ENCODE results near the gene LPCAT1. TPM values are rescaled to one million over a fixed set of nuclear protein-coding genes. Genes with fewer than 3 reads are reported as not detected.
"Not testable (repeated sequence)": the region's sequence is repeated elsewhere in the genome, so short reads cannot be mapped to it uniquely, and the experiment has no call there.

Gene LPCAT1
- polyA plus RNA-seq, 1 donor, result 30.6 TPM

DNA sequence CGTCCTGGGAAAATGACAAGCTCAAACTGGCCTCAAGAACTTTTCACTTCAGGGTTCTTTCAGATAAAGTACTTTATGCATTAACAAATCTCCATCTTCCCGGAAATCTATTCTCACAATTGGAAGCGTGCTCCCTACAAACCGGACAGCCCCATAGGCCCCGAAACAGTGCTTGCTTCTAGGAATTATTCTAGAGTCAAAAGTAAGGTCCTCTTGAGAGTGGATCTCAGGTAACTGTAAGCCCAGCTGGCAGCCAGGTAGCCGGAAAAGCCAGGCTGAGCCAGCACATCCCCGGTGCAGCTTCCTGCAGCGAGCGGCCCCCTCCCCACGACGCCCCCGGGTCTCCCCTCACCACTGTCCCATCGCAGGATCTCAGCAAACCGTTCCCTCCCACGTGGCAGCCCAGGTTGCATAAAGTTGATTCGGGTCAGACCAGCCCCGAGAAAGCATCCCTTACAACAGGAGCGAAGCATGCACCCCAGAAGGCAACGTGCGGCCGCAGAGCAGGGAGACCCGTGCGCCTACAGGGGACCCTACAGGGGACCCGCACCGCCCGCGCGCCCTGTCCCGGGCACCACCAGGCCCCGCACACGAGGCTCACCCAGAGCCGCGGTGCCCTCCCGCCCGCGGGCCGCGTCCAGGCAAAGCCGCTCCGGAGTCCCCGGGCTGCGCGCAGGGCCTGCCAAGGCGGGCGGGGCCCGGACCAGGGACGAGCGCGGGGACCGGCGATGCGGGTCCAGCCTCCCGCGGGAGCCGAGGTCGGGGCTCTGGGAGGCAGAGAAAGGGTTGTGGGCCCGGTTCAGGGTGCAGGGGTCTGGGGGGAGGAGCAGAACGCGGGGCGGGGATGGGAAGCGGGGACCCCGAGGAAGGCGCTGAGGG, 920 bp downstream of the LPCAT1 start:
- no peak for DNase-seq

DNA sequence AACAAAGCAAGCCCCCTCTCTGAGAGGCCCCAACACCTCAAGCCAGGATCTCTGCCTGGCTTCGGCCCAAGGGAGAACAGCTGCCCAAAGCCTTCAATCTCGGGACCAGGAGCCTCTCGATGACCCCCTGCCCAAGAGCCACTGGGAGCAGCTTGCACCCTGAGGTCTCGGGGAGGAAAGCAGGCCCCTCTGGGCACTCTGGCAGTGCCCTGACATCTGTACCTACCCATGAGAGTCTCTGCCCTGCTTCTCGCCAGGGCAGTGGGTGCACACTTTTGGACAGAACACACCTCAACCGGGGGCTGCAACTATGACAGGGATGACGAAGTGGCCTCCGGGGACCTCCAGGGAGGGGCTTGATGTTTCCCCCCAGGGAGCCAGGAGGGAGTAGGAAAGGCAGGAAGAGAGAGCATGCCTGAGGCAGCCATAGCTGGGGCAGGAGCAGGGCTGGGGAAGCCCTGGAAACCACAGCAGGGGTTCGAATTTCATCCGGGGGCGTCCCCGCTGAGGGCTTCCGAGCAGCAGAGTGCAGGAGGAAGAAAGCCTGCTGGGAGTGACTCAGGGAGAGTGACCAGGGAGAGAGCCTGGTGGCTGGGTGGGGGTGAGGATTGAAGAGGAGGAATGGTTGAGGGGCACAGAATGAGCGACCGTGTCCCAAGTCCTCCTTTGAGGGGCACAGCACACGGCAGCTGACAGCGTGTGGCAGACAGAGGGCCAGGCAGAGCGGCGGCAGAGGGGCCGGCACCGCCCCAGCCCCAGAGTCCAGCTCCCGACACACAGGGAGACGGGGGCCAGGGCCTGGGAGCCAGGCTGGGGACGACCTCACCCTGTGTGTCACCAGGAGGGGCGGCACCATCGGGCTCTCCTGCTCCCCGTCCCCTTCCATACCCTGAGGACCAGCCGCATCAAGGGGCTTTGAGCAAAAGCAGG, 1.8 kb downstream of the LPCAT1 start:
- DNase-seq, result no peak

DNA sequence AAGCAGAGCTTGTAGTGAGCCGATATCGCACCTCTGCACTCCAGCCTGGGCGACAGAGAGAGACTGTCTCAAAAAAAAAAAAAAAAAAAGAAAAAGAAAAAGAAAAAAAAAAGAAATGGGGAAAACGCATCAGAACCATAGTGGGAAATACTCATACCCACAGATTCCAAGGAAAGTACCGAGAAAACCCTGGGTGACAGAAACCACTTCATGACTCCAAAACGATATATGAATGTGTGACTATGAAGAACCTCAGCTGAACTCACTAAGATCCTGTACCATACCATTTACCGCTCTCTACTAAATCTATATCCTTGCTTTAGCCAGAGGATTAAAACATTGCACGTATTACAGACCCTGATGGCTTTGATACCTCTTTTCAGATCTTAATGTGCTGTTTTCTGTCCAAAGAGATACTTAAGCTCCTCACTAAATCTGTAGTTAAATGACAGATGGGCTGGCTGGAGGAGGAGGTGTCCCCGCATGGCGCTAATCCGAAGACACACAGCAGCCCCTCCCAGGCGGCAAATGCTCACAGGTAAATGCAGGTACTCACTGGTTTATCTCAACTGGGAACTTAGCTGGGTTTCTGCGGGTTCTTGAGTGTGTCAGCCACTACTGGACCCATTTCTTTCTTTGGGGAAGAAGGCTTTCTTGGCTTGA, 2.8 kb downstream of the LPCAT1 start:
- no peak for DNase-seq

DNA sequence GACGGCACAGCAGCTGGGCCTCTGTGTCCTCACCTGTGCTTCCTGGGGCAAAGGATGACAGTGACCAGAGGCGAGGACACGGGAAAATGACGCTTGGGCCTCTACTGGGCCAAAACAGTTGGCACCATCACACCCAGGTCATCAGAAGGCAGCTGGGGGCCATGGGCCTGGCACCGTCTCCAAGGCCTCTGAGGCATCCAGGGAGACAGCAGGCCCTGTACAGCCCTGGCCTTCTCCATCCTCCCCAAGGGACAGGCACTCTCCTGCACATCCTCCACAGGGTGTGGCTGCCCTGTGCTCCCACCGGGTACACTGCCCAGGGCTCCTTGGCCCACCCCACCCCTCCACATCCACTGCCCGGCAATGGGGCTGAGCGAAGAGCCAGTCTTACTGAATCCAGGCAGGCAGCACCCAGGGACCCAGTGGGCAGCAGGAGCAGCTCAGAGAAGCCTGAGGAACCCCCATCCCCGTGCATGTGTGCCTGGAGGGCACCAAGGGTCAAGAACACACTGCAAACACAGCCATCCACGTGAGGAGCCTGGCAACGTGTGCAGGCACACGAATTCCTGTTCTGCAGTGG, 4.0 kb downstream of the LPCAT1 start:
- DNase-seq, result no peak

DNA sequence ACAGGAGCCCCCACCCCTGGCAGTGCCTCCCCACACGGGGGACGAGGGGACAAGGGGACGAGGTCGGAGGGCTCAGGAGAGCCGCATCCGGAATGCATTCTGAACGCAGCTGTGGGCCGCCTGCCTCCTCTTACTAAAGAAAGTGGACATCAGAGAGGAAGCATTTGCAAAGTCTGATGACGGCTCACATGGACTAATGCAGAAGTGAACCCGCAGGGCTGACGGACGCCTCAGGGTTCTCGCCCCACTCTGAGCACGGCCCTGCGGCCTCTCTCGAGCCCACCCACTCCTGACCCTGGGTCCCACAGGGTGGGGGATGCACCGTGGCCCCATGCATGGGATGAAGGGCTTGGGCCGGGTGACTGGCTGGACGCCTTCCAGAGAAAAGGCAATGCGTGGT, 5.9 kb downstream of the LPCAT1 start:
- DNase-seq, result no peak

DNA sequence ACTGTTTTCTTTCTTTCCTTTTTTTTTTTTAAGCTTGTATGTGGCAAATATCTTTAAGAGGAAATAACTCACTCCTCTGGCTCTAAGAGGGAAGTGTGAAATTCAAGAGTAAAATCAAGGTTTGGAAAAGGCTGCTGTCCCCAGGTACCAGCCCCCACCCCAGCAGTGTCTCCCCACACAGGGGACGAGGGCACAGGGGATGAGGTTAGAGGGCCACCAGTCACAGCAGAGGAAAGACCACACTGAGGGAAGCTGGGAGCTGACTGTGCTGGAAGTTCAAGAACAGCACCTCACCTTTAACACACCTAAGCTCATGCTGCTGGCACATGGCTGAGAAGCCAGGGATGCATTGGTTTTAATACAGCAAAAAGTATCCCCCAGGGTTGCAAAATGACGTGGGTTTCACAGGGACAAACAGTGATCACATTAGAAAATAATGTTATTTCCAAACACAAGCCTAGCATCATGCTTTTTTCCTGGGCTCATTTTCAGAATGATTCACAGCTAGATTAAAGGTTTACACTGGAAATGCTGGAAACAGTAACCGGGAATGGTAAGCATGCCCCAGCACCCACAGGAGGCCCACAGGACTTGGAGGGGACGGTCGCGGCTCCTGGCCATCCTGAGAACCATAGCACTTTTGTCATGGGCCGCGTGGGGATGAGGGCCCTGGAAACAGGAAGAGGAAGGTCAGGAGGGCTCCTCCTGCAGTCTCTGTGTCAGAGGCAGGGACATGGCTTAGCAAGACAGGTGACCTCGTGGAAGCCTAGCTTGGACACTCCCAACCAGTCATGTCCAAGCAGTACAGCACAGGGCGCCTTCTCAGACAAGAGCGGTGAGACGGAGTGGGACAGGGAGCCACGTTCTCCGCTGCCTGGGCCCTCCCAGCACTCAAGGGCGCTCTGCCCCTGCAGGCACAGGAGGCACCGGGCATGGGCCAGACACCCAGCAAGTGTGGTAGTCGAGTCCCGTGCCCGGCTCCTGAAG, 6.9 kb downstream of the LPCAT1 start:
- DNase-seq, result no peak

DNA sequence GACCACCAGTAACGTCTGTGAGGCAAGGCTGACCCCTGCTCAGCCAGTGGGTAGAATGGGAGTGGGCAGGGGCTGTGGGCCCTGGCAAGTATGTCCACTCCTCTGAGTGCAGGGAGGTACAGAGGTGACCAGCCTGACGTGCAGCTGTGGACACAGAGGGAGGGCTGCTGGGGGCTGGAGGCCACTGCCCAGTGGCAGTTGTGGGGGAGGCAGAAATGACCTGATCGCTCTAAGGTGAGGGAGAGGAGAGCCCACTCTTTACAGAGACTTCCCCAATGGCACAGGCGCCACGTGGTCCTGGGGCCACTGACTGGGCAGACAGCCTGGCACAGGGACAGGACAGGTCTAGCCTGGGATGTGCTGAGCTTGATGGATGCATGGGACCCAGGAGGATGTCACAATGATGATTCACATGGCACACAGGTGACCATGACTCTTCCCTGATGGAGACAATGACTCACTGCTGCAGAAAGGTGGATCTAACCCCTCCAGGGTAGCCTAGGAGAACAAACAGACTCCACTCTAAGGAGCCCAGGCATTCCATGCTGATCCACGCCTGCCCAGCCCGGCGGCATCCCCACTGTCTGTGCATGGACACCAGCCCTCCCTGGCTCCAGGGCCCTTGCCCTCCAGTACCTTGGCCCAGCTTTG, 7.7 kb downstream of the LPCAT1 start:
- DNase-seq, result no peak

DNA sequence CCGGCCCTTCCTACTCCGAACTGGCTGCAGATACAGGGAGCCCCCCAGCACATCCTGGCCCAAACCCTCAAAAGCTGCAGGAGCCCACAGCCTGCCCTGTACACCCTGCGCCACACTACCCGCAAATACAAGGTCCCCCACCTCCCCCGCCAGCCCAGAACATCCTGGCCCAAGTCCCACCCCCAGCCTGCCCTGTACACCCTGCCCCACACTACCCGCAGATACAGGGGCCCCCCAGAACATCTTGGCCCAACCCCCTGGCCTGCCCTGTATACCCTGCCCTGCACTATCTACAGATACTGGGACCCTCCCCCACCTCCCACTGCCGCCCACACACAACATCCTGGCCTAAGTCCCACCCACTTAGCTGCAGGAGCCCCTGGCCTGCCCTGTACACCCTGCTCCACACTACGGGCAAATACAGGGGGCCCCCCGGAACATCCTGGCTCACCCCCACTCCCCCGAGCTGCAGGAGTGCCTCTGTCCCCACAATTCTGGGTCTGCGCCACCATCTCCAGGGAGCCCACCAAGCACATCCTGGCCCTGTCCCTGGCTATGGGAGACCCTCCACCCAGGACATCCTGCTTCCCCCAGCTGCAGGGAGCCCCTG, 8.3 kb downstream of the LPCAT1 start:
- no peak for DNase-seq

DNA sequence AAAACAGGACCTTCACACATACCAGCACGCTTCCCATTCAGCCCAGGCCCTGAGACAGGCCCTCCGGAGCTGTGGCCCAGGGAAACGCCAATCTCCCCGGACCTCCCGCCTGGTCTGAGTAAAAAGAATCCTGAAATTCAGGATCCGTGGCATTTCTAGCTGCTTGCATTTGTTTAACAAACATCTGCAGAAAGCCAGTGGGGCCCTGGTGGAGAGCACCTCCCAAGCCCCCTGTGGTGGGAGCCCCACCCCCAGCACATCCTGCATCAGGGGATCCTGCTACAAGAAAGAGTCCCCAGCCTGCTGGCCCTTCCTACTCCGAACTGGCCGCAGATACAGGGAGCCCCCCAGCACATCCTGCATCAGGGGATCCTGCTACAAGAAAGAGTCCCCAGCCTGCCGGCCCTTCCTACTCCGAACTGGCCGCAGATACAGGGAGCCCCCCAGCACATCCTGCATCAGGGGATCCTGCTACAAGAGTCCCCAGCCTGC, 8.9 kb downstream of the LPCAT1 start:
- not testable (repeated sequence) for DNase-seq

DNA sequence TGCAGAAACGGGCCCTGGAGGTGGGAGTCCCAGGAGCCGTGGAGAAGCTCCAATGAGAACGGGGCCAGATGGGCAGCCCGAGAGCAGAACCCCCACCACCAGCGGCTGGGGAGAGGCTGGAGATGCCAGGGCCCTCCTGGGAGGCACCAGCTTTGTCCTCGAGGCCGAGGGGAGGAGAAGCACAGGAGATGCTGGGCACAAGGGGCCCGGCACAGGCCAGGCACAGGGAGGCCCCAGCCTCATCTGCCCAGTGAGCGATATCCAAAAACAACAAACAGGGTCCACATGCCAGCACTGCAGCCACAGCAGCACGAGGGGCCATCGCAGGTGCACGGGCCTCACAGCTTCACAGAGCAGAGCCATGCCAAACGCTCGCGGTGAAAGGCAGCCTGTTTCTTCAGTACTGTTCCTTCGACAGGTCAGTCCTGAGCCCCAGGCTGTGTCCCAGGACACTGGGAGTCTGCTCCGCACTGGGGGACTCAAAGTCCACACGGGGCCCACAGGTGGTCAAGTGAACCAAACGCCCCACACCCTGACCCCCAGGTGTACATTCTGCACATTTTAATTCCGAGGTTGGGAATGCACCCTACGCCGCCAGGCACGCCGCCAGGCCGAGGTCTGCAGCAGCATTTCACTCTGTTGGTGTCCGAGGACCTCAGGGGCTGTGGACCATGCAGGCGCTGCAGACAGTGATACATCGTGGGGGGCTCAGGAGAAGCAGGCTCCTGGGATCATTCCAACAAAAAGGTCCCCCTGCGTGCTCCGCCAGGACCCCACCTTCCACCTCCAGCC, 9.5 kb downstream of the LPCAT1 start:
- DNase-seq, result no peak

DNA sequence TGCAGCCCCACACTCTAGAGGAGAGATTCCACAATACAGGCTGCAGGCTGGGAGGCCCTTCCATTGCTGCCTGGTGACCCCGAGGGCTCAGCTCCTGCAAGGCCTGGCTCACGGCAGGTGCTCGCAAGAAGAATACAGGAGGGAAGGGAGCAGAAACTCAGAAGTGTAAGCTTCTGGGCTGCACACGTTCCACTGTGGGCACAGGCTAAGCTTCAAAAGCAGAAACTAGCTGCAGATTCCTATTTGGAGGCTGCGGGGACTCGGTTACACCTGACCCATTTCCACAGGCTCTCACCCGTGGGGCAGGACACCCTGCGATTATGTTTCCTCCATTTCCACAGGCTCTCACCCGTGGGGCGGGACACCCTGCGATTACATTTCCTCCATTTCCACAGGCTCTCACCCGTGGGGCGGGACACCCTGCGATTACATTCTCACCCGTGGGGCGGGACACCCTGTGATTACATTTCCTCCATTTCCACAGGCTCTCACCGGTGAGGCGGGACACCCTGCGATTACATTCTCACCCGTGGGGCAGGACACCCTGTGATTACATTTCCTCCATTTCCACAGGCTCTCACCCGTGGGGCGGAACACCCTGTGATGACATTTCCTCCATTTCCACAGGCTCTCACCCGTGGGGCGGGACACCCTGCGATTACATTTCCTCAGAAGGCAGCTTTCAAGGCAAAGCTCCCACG, 10.3 kb downstream of the LPCAT1 start:
- no peak for DNase-seq

DNA sequence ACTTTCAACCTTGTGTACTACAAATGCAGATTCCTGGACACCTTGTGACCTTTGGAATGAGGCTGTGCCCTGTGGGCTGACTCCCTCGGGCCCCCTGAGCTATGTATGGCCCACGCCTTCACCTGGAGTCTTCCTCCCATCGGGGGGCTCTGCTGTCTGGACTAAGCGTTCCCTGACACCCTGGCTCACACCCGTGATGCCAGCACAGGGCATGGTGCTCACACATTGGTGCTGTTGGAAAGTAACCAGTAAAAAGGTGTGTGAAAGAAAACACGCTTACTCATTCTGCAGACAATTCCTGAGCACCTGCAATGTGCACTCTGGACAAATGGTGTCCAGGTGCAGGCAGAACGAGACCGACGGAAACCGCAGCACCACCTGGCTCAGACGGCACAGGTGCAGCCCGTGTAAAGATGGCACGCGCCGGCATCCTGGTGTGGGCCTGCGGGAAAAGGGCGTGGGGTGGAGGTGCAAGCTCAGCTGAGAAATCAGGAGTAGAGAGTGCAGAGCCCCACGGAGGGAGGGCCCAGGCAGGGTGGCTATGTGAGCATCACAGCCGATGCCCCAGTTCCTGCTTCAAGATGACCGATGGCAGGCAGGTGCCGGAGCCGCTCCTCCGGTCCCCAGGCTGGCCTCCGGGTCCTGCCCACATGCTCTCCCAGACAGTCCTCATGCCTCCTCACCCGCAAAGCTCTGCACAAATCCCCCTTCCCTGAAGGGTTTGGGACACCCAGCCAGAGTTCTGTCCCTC, 11.0 kb downstream of the LPCAT1 start:
- no peak for DNase-seq

DNA sequence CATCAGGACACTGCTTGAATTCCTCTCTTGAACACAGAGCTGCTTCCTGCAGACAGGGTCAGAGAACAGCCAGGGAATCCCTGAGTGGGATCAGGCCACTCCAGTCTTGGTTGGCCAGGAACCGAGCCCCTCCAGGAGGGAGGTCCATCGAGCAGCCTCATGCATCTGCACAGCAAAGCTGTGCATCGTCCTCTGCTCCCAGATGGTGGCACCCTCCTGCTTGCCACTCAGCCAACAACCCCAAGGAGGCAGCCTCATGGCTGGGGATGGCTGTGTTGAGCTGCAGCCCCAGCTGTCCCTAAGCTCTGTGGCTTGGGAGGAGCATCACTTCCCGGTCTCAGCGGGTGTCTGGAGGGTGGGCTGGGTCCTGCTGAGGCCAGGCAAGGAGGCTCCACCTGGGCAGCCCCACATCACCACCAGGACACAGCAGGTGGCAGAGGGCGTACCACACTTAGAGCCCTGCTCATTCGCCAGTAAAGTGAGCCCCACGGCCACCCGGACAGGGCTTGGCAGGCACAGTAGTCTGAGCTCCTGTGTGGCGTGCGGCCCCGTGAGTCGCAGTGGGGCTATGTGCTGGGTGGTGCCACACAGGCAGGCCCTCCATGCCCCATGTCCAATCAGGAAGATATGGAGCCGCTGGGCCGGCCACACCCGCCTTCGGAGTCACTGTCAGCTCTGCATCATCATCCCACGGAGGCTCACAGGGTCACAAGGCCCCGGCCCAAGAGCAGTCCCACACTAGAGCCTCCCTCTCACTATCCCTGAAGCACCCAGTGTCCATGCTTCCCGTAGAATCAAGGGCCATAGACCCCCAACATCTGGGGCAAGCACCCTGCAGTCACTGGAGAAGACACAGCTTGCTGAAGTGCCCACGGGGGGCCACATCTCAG, 11.9 kb downstream of the LPCAT1 start:
- DNase-seq, result no peak

DNA sequence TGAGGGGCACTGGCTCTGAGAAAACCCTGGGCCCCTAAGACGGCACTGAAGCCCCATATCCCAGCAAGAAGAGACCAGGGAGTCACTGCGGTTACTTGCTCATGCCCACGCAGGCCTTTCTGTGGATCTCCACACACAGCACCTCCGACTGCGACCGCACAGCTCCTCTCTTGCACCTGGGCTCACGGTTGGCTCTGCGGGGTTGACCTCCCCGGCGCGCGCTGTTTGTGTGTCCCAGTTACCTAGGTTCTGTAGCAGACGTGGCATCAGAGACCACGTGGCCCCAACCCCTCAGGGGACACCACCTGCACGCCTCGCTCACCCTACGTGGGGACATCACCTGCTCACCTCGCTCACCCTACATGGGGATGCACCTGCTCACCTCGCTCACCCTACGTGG, 12.7 kb downstream of the LPCAT1 start:
- DNase-seq, result no peak

DNA sequence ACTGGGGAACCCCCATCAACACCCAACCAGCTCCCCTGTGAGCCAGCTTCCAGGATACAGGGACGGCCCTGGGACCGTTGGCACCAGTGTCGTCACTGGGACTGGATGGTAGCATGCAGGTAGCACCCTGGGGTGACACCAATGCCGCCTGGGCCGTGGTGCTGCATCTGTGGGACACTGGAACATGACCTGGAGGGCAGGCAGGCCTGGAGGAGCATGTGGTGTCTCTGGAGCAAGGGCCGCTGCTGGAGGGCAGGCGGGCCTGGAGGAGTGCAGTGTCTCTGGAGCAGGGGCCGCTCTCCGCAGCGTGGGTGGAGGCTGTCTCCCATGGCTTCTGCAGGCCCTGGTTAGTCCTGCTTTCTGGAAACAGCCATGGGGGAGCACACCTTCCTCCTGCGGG, 13.1 kb downstream of the LPCAT1 start:
- DNase-seq, result no peak

DNA sequence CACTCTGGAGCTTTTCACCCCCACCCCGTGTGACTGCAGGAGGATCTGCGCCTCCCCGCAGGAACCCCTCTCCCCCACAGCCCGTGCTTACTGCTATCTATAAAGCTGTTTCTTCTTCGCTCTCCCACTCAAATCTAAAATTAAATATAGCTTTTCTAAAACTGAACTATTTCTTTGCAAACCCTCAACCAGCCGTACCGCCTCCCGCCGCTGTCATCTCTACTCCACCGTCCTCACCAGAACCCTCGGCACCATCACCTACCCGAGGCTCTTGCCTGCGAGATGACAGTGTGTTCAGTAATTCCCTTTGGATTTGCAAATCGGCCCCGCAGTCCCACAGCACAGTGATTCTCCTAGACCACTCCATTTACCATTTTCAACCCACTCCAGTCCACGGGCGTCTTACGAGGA, 13.6 kb downstream of the LPCAT1 start:
- DNase-seq, result no peak
